Peyer's patch (tissue), 4 donors: Measurements from ENCODE around the gene MADCAM1.

Experiments
- POLR2A ChIP-seq, 2 donors: fragments of 450-650 bp; IDR thresholded peaks; one replicate each; pipeline ENCODE4 v1.5.1; 2017; ENCODE audit warnings: antibody characterized with exemption in 2 of 2, mild to moderate bottlenecking in 2 of 2, moderate library complexity in 2 of 2
- TF ChIP-seq, protein P1 (sequence below), 6 experiments: fragments of 450-650 bp in 4 of 6; fragments of 200-600 bp in 2 of 6; sonication (generic) in 1 of 6; IDR thresholded peaks; one replicate each; pipeline ENCODE4 v1.5.1; 2017 to 2019; ENCODE audit warnings: antibody characterized with exemption in 6 of 6, mild to moderate bottlenecking in 3 of 6, moderate library complexity in 1 of 6

GRCh38 chr19:513368-514165, 17.3 kb downstream of the MADCAM1 start:
- TF ChIP-seq POLR2A (IDR thresholded peaks at IDR 0.05): no peak
- TF ChIP-seq, protein P1, sequence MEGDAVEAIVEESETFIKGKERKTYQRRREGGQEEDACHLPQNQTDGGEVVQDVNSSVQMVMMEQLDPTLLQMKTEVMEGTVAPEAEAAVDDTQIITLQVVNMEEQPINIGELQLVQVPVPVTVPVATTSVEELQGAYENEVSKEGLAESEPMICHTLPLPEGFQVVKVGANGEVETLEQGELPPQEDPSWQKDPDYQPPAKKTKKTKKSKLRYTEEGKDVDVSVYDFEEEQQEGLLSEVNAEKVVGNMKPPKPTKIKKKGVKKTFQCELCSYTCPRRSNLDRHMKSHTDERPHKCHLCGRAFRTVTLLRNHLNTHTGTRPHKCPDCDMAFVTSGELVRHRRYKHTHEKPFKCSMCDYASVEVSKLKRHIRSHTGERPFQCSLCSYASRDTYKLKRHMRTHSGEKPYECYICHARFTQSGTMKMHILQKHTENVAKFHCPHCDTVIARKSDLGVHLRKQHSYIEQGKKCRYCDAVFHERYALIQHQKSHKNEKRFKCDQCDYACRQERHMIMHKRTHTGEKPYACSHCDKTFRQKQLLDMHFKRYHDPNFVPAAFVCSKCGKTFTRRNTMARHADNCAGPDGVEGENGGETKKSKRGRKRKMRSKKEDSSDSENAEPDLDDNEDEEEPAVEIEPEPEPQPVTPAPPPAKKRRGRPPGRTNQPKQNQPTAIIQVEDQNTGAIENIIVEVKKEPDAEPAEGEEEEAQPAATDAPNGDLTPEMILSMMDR (IDR thresholded peaks at IDR 0.05): no peak
